Endothelial cell of umbilical vein (primary cell): ENCODE results near the gene CYP1B1. TPM values are rescaled to one million over a fixed set of nuclear protein-coding genes. Genes with fewer than 3 reads are reported as not detected.

Source experiments
- BruUV-seq: library from RNA; stranded (reverse); fragments of 400-500 nt; replicated peaks from 2 replicates; lab custom pipeline; 2021; lab: Mats Ljungman, UMichigan
- CTCF ChIA-PET: fragments of 300-600, 350-600 bp; sonication (Branson Sonifier 250); formaldehyde crosslinking; loops from one replicate; lab custom pipeline; 2021; ENCODE audit warnings: antibody characterized with exemption, inconsistent platforms; lab: Charles Lee
- POLR2A ChIA-PET: fragments of 300-600, 350-600 bp; sonication (Branson Sonifier 250); formaldehyde crosslinking; loops from one replicate; lab custom pipeline; 2021; ENCODE audit warnings: antibody characterized with exemption, inconsistent platforms; lab: Charles Lee
- DNase-seq: peaks from one replicate; pipeline ENCODE4 v3.0.0-alpha.2; 2011; ENCODE audit warnings: low read depth, low spot score
- FAIRE-seq: peaks from 2 replicates; lab custom pipeline; 2011; peaks lifted over from hg19 to GRCh38; lab: Jason Lieb, UNC
- H2AFZ ChIP-seq: 2 replicates; pipeline ENCODE4 v1.6.0; 2012; ENCODE audit warnings: low read depth, low read length, control low read depth, inconsistent platforms
- H3K27ac ChIP-seq: 2 replicates; pipeline ENCODE4 v1.5.1; 2011; ENCODE audit warnings: low read depth, mild to moderate bottlenecking, control low read depth, low read length, moderate library complexity; ENCODE audit not compliant: insufficient read depth
- H3K27me3 ChIP-seq, 2 experiments: 2 replicates each; pipeline versions ENCODE4 v1.6.0 to v1.6.1; 2011; ENCODE audit warnings: low read length in 2 of 2, mixed read lengths in 1 of 2; ENCODE audit not compliant: control insufficient read depth in 2 of 2, insufficient read depth in 2 of 2
- H3K36me3 ChIP-seq, 2 experiments: 2 replicates in 1 of 2; 3 replicates in 1 of 2; pipeline ENCODE4 v1.5.1; 2011; ENCODE audit warnings: low read length in 2 of 2, mild to moderate bottlenecking in 1 of 2, moderate library complexity in 1 of 2; ENCODE audit not compliant: control insufficient read depth in 2 of 2, insufficient read depth in 2 of 2; ENCODE audit errors: extremely low read depth in 1 of 2
- H3K4me1 ChIP-seq: 3 replicates; pipeline ENCODE4 v1.5.1; 2011; ENCODE audit warnings: mild to moderate bottlenecking, low read length; ENCODE audit not compliant: control insufficient read depth, insufficient read depth; ENCODE audit errors: extremely low read depth
- H3K4me2 ChIP-seq: 2 replicates; pipeline ENCODE4 v1.6.1; 2011; ENCODE audit warnings: low read length, control low read depth, mixed read lengths; ENCODE audit not compliant: insufficient read depth
- H3K4me3 ChIP-seq, 3 experiments: fragments of 200-600 bp in 1 of 3; sonication (generic), shearing (Covaris generic) in 1 of 3; replicated peaks in 1 of 3; 2 replicates each; pipeline ENCODE4 v1.5.1; 2011 to 2016; ENCODE audit warnings: control low read depth in 3 of 3, low read length in 3 of 3, mild to moderate bottlenecking in 2 of 3, inconsistent platforms in 1 of 3, low read depth in 1 of 3, moderate library complexity in 1 of 3; ENCODE audit not compliant: insufficient read depth in 1 of 3
- H3K79me2 ChIP-seq: 2 replicates; pipeline ENCODE4 v1.6.0; 2012; ENCODE audit warnings: low read length, inconsistent platforms; ENCODE audit not compliant: control insufficient read depth, insufficient read depth
- H3K9ac ChIP-seq: replicated peaks from 2 replicates; pipeline ENCODE3; 2011; ENCODE audit warnings: low read length, control low read depth; ENCODE audit not compliant: insufficient read depth; ENCODE audit errors: extremely low read depth
- H3K9me1 ChIP-seq: replicated peaks from 3 replicates; pipeline ENCODE4 v1.6.0; 2011; ENCODE audit warnings: mild to moderate bottlenecking, low read length; ENCODE audit not compliant: control insufficient read depth, insufficient read depth; ENCODE audit errors: extremely low read depth
- H3K9me3 ChIP-seq: replicated peaks from 2 replicates; pipeline ENCODE4 v1.5.1; 2012; ENCODE audit warnings: low read length, inconsistent platforms; ENCODE audit not compliant: control insufficient read depth, insufficient read depth
- H4K20me1 ChIP-seq: replicated peaks from 2 replicates; pipeline ENCODE3; 2011; ENCODE audit warnings: mild to moderate bottlenecking, low read length; ENCODE audit not compliant: control insufficient read depth, insufficient read depth; ENCODE audit errors: extremely low read depth
- EZH2 ChIP-seq: IDR thresholded peaks from 2 replicates; pipeline ENCODE4 v1.6.1; 2012; ENCODE audit warnings: borderline replicate concordance, low read depth, mild to moderate bottlenecking, moderate library complexity, low read length, inconsistent platforms; ENCODE audit not compliant: severe bottlenecking
- FOS ChIP-seq: IDR thresholded peaks from 2 replicates; pipeline ENCODE4 v1.6.1; 2011; ENCODE audit warnings: mild to moderate bottlenecking, low read length, moderate library complexity, borderline replicate concordance; ENCODE audit not compliant: insufficient read depth
- GATA2 ChIP-seq: IDR thresholded peaks from 2 replicates; pipeline ENCODE4 v1.7.0; 2011; ENCODE audit warnings: low read depth, mild to moderate bottlenecking, moderate library complexity, mixed read lengths, low read length; ENCODE audit not compliant: insufficient read length, insufficient read depth
- JUN ChIP-seq: IDR thresholded peaks from 2 replicates; pipeline ENCODE4 v1.6.1; 2011; ENCODE audit warnings: borderline replicate concordance, low read depth; ENCODE audit not compliant: insufficient read length, insufficient read depth
- MYC ChIP-seq: IDR thresholded peaks from one replicate; pipeline ENCODE4 v1.6.1; 2011; ENCODE audit warnings: mild to moderate bottlenecking, low read depth, low read length
- POLR2A ChIP-seq: IDR thresholded peaks from 2 replicates; pipeline ENCODE4 v1.6.1; 2012; ENCODE audit warnings: low read depth, mild to moderate bottlenecking, control low read depth, low read length
- POLR2AphosphoS5 ChIP-seq: IDR thresholded peaks from 2 replicates; pipeline ENCODE4 v1.6.1; 2012; ENCODE audit warnings: low read depth, mild to moderate bottlenecking, control low read depth, low read length, moderate library complexity; ENCODE audit not compliant: insufficient read depth
- dilution Hi-C: fragments of 300-500 bp; cut with MboI; formaldehyde crosslinking; loops from one replicate; pipeline ENCODE4 v1.15.0; 2019; ENCODE audit warnings: low sequenced_read_pairs; ENCODE audit not compliant: extremely low pct_ligation_motif_present
- intact Hi-C: fragments of 100-400 bp; cut with micrococcal nuclease; formaldehyde crosslinking; loops from one replicate; pipeline ENCODE4 v1.10.0; 2022
- polyA plus RNA-seq, 4 experiments: library from polyadenylated mRNA; depleted of rRNA in 3 of 4; stranded (reverse) in 3 of 4; unstranded in 1 of 4; fragments of >200 nt; gene quantifications; 2 replicates each; pipeline versions ENCODE4 v1.2.1 to v1.2.3, GENCODE V29; 2011 to 2012; ENCODE audit warnings: missing spikeins in 1 of 4
- total RNA-seq: library from RNA; stranded (reverse); gene quantifications from 2 replicates; pipeline ENCODE4 v1.2.3, GENCODE V29; 2021
- TF ChIP-seq, protein P1 (sequence below): IDR thresholded peaks from 2 replicates; pipeline ENCODE4 v1.6.1; 2011; ENCODE audit not compliant: insufficient read depth, insufficient read length
- TF ChIP-seq, protein P2 (sequence below), 2 donors: IDR thresholded peaks; 1 replicate in 1 of 2; 2 replicates in 1 of 2; pipeline ENCODE4 v1.5.1; 2011; ENCODE audit warnings: low read length in 2 of 2, mild to moderate bottlenecking in 2 of 2, moderate library complexity in 2 of 2, control low read depth in 1 of 2, inconsistent platforms in 1 of 2, low read depth in 1 of 2; ENCODE audit not compliant: insufficient read depth in 1 of 2; ENCODE audit errors: extremely low read depth in 1 of 2

The CYP1B1 gene
- total and polyA plus RNA-seq, 2 donors (not counting 3 experiments of a cell fraction or from before 2014, with no cell fraction given): 0.01 TPM; not detected in 1

DNA sequence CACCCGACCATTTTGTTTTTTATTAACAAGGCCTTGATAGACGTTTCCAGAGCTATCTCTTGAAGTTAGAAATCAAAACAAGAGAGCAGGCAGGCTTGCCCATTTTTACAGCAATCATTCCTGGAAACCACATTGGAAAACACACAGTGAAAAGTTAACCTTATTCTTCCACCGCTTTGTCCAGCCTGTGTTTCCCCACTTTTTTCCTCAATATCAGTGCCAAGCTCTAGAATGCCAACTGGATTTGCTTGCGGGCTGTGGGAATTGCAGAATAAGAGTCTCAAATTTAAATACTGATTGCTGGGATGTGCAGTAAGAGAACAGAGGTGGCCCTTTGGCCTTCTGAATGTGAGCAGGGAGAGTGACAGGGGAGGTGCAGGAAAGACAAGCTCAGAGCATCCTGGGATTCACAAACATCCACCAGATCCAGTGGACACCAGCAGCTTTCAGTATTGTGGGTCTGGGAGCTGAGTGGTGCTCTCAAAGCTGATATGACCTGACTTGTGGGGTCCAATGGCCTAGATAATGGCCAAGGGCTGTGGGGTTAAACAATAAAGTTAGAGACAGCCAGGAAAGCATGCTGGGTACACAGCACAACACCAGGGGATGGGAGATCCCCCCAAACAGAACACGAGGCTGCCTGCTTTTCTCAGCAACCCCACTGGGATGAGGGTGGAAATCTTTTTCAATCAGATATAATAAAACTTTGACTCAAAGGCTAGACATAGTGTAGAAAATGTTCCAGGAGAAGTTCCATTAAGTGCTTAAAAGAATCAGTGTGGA is 15.5 kb downstream of the CYP1B1 start:
- H3K9me1 ChIP-seq: no peaks in the 10 kb centered on the region
- no peaks in the 10 kb centered on the region for H3K36me3 ChIP-seq
- ChIA-PET POLR2A (no interaction called here), CTCF (interaction anchor here (1.1 to 1.6 kb wide), 2 partner anchors 24 to 214 kb away, joined by 3 read pairs; no protein-coding TSS in a partner anchor)
- no peak overlapping the region for H2AFZ ChIP-seq
- intact Hi-C loops (no loop called here), dilution Hi-C loops (no loop called here)
- no TSS peak for BruUV-seq
- DNase-seq (no peak), FAIRE-seq (no peak)
- no peak overlapping the region for H3K9ac ChIP-seq
- no peaks in the 10 kb centered on the region for H4K20me1 ChIP-seq
- H3K9me3 ChIP-seq: no peaks in the 10 kb centered on the region
- H3K4me1 ChIP-seq: no peaks in the 10 kb centered on the region
- H3K27me3 ChIP-seq: peaks cover 0 to 5% of the 10 kb centered on the region in 2 experiments
- H3K4me3 ChIP-seq: no peak overlapping the region
- TF ChIP-seq JUN (no peak), POLR2A (no peak), EZH2 (no peak), FOS (no peak), MYC (no peak), POLR2AphosphoS5 (no peak), GATA2 (no peak)
- TF ChIP-seq, protein P1, sequence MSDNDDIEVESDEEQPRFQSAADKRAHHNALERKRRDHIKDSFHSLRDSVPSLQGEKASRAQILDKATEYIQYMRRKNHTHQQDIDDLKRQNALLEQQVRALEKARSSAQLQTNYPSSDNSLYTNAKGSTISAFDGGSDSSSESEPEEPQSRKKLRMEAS: no peak
- TF ChIP-seq, protein P2, sequence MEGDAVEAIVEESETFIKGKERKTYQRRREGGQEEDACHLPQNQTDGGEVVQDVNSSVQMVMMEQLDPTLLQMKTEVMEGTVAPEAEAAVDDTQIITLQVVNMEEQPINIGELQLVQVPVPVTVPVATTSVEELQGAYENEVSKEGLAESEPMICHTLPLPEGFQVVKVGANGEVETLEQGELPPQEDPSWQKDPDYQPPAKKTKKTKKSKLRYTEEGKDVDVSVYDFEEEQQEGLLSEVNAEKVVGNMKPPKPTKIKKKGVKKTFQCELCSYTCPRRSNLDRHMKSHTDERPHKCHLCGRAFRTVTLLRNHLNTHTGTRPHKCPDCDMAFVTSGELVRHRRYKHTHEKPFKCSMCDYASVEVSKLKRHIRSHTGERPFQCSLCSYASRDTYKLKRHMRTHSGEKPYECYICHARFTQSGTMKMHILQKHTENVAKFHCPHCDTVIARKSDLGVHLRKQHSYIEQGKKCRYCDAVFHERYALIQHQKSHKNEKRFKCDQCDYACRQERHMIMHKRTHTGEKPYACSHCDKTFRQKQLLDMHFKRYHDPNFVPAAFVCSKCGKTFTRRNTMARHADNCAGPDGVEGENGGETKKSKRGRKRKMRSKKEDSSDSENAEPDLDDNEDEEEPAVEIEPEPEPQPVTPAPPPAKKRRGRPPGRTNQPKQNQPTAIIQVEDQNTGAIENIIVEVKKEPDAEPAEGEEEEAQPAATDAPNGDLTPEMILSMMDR (IDR thresholded peaks at IDR 0.05; ENCODE audit: extremely low read depth in 1 of 2, insufficient read depth in 1 of 2, low read depth in 1 of 2, low read length in 2 of 2): no peak
- no peaks in the 10 kb centered on the region for H3K79me2 ChIP-seq
- H3K27ac ChIP-seq: no peak overlapping the region
- no peak overlapping the region for H3K4me2 ChIP-seq
